ENCODE measurements around the gene DDRGK1. TPM values are rescaled to one million over a fixed set of nuclear protein-coding genes. Genes with fewer than 3 reads are reported as not detected.

Gene DDRGK1
- total RNA-seq, 4 donors from 2014 or later: 59.2 to 71.7 (median 66.4) TPM

- no peak for DNase-seq
These were observed 40.1 kb upstream of the DDRGK1 start for GRCh38 chr20:3244613-3245012.

GRCh38 chr20:3243718-3244358 is 39.4 kb upstream of the DDRGK1 start:
- TF ChIP-seq CTCF (IDR thresholded peaks at IDR 0.05) (no peak), POLR2A (IDR thresholded peaks at IDR 0.05) (no peak)
- Histone ChIP-seq H3K36me3 (no peaks in the 10 kb centered on the region), H3K27me3 (peaks cover 0 to 52% (median 0%) of the 10 kb centered on the region in 4 donors), H3K9me3 (no peaks in the 10 kb centered on the region), H3K4me3 (no peak overlapping the region), H3K27ac (no peak overlapping the region), H3K4me1 (peaks cover 7 to 35% (median 19%) of the 10 kb centered on the region in 3 donors)
- 75 to 87% methylated on average over 11 of the region's 11 CpGs for WGBS, 2 donors
- no peak for DNase-seq
- intact Hi-C loops (cut with DNase I): no loop called here

More at GRCh38 chr20:3244613-3245012, 40.1 kb upstream of the DDRGK1 start:
- H3K4me3 ChIP-seq: no peak overlapping the region
- H3K9me3 ChIP-seq: no peaks in the 10 kb centered on the region
- no peak for TF ChIP-seq CTCF (IDR thresholded peaks at IDR 0.05)
- TF ChIP-seq POLR2A (IDR thresholded peaks at IDR 0.05): no peak
- 100% methylated on average over 1 of the region's 1 CpG; no CpG with 5 or more reads in 1 of the 2 donors for WGBS, 2 donors
- intact Hi-C loops (cut with DNase I): no loop called here
- H3K36me3 ChIP-seq: no peaks in the 10 kb centered on the region
- H3K27ac ChIP-seq: no peak overlapping the region
- H3K27me3 ChIP-seq: peaks cover 0 to 47% (median 0%) of the 10 kb centered on the region in 4 donors
- H3K4me1 ChIP-seq: peaks cover 10 to 33% (median 23%) of the 10 kb centered on the region in 3 donors

GRCh38 chr20:3242172-3242692 is 37.8 kb upstream of the DDRGK1 start:
- no peaks in the 10 kb centered on the region for H3K9me3 ChIP-seq
- peaks cover 14 to 42% (median 25%) of the 10 kb centered on the region in 3 donors for H3K4me1 ChIP-seq
- H3K4me3 ChIP-seq: no peak overlapping the region
- H3K27ac ChIP-seq: no peak overlapping the region
- DNase-seq: no peak
- intact Hi-C loops (cut with DNase I): no loop called here
- TF ChIP-seq POLR2A (IDR thresholded peaks at IDR 0.05): no peak
- TF ChIP-seq CTCF (IDR thresholded peaks at IDR 0.05): no peak
- H3K36me3 ChIP-seq: no peaks in the 10 kb centered on the region
- peaks cover 0 to 58% (median 0%) of the 10 kb centered on the region in 4 donors for H3K27me3 ChIP-seq
- WGBS, 2 donors: 67 to 77% methylated on average over 5 to 6 of the region's 6 CpGs

GRCh38 chr20:3240776-3241363 is 36.4 kb upstream of the DDRGK1 start:
- WGBS, 2 donors: 77 to 91% methylated on average over 7 to 11 of the region's 15 CpGs

More at GRCh38 chr20:3240776-3241363, 36.4 kb upstream of the DDRGK1 start:
- TF ChIP-seq POLR2A (IDR thresholded peaks at IDR 0.05) (no peak), CTCF (IDR thresholded peaks at IDR 0.05) (no peak)
- intact Hi-C loops (cut with DNase I): no loop called here
- no peaks in the 10 kb centered on the region for H3K9me3 ChIP-seq
- H3K4me3 ChIP-seq: peak overlapping the region; percentile 58 to 93 (median 80)
- no peak overlapping the region for H3K27ac ChIP-seq
- peaks cover 16 to 55% (median 36%) of the 10 kb centered on the region in 3 donors for H3K4me1 ChIP-seq
- no peak for DNase-seq
- H3K27me3 ChIP-seq: peaks cover 0 to 72% (median 0%) of the 10 kb centered on the region in 4 donors
- no peaks in the 10 kb centered on the region for H3K36me3 ChIP-seq

Measured in esophagus squamous epithelium (tissue), 5 donors.